Measurements from ENCODE around the gene CYP4F22.
"Not testable (repeated sequence)": the region's sequence is repeated elsewhere in the genome, so short reads cannot be mapped to it uniquely, and the experiment has no call there.

CYP4F22 gene

DNA sequence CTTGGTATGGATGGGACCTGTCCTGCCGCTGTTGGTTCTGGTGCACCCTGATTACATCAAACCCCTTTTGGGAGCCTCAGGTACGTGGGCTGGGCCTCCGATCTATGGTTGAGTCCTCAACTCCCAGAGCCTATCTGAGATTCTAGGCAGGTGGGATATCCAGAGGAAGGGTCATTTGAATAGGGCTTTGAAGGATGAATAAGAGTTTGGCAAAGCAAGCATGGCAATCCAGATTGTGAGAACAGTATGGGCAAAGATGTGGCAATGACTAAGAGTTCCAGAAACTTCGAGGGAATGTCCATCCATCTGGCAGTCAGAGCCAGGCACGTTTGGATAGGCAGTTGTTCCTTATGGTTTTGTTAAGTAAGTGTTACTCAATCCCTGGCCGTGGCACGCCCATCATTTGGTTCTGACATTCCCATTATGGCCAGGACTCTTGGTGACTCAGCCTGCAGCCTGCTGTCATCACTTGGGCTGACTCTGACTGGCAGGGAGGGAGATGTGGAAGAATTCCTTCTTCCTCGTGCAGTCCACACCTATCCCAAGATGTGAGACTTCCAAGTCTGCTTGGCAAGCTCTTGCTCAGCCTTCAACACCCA is 21.5 kb downstream of the CYP4F22 start:
- no peak for DNase-seq (ENCODE audit: low read depth)
- TF ChIP-seq, protein P1, sequence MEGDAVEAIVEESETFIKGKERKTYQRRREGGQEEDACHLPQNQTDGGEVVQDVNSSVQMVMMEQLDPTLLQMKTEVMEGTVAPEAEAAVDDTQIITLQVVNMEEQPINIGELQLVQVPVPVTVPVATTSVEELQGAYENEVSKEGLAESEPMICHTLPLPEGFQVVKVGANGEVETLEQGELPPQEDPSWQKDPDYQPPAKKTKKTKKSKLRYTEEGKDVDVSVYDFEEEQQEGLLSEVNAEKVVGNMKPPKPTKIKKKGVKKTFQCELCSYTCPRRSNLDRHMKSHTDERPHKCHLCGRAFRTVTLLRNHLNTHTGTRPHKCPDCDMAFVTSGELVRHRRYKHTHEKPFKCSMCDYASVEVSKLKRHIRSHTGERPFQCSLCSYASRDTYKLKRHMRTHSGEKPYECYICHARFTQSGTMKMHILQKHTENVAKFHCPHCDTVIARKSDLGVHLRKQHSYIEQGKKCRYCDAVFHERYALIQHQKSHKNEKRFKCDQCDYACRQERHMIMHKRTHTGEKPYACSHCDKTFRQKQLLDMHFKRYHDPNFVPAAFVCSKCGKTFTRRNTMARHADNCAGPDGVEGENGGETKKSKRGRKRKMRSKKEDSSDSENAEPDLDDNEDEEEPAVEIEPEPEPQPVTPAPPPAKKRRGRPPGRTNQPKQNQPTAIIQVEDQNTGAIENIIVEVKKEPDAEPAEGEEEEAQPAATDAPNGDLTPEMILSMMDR (IDR thresholded peaks at IDR 0.05; ENCODE audit: low read length, missing control alignments): no peak

DNA sequence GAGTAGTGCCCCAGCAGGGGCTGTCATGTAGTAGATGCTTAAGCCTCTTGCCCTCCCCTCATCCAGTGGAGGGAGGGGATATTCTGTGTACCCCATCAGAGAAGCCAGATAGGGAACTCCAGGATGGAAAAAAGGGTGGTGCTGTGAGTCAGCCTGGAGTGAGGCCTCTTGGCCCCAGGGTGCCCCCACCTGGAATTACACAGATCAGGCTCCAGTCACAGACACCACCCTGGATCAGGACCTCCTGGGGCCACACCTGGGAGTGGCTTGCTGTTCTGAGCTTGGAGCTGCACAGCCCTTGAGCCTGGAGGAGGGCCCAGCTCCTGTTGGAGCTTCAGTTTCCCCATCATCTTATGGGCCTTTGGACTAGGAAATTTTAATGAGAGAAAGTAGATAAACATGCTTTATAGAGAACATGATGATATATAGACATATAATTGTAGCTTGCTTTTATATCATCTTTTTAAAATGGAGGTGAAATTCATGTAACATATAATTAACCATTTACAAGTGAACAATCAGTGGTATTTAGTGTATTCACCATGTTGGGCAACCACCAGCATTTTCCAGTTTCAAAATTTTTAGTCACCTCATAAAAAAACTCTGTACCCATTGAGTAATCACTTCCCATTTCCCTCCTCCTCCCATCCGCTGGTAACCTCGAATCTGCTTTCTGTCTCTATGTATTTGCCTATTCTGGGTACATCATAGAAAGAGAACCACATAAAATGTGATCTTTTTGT is 24.6 kb downstream of the CYP4F22 start:
- DNase-seq (ENCODE audit: low read depth): peak; percentile 8
- TF ChIP-seq, protein P1 (IDR thresholded peaks at IDR 0.05; ENCODE audit: low read length, missing control alignments): no peak

More for the DNA sequence above, 21.5 kb downstream of the CYP4F22 start:
- no peak overlapping the region for H3K4me3 ChIP-seq (replicated peaks; ENCODE audit: low read depth, low read length)

DNA sequence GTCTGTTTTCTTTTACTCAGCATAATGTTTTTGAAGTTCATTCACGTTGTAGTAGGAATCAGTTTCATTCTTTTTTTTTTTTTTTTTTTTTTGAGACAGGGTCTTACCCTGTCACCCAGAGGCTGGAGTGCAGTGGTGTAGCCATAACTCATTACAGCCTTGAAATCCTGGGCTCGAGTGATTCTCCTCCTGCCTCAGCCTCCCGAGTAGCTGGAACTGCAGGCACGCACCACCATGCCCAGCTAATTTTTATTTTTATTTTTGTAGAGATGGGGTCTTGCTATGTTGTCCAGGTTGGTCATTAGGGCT is 25.2 kb downstream of the CYP4F22 start:
- not testable (repeated sequence) for H3K4me3 ChIP-seq (replicated peaks; ENCODE audit: low read depth, low read length); DNase-seq (ENCODE audit: low read depth)

More for the DNA sequence above, 24.6 kb downstream of the CYP4F22 start:
- no peak overlapping the region for H3K4me3 ChIP-seq (replicated peaks; ENCODE audit: low read depth, low read length)

DNA sequence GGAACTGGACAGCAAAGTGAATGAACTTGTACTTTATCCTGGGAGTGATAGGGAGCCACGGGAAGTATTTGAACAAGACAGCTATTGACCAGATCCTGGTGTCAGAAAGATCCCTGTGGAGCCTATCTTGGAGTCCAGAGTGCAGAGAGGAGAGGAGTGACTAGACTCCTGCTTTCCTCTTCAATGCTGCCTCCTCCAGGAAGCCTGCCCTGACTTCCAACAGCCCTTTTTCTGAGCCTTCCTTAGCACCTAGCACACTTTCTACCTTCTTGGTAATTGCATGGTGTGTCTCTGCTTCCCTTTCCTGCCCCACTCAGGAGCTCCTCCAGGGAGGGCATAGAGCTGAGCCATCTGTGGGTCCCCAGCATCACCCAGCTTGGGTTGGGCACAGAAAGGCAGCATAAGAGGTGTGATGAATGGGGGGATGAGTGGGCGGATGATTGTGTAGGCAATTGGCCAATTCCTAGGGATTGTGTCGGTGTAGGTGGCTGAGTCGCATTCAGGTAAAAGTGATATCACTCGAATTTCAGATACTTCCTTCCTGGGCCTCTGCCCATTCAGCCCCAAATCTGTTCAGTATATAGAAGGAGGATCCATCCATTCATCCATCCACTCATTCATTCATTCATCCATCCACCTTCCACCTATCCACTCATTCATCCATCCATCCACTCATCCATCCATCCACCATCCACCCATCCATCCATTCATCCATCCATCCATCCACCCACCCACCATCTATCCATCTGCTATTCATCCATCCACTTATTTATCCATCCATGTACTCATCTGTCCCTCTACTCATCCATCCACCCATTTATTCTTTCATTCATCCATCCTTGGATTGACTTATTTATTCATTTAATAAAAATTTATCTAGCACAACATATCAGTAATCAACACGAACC is 26.9 kb downstream of the CYP4F22 start:
- TF ChIP-seq, protein P1 (IDR thresholded peaks at IDR 0.05; ENCODE audit: low read length, missing control alignments): no peak
- H3K4me3 ChIP-seq (replicated peaks; ENCODE audit: low read depth, low read length): no peak overlapping the region
- no peak for DNase-seq (ENCODE audit: low read depth)

DNA sequence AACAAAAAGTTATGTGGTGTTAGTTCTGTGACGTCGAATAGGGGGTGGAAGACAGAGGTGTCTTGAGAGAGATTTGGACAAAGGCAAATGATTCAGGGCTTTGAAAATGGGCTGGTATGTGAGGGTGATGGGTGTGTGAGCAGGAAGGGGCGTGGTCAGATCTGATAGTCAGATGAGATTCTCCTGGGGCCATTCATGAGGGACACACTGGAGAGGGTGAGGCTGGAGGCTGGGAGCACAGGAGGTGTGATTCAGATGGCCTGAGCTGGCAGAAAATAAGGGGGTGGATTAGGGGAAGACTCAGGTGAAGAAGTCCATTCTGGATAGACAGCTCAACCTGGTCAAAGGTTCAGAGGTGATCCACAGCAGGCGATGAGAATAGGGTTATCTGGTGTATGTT is 28.0 kb downstream of the CYP4F22 start:
- H3K4me3 ChIP-seq (replicated peaks; ENCODE audit: low read depth, low read length): no peak overlapping the region
- no peak for DNase-seq (ENCODE audit: low read depth)
- TF ChIP-seq, protein P1 (IDR thresholded peaks at IDR 0.05; ENCODE audit: low read length, missing control alignments): no peak

DNA sequence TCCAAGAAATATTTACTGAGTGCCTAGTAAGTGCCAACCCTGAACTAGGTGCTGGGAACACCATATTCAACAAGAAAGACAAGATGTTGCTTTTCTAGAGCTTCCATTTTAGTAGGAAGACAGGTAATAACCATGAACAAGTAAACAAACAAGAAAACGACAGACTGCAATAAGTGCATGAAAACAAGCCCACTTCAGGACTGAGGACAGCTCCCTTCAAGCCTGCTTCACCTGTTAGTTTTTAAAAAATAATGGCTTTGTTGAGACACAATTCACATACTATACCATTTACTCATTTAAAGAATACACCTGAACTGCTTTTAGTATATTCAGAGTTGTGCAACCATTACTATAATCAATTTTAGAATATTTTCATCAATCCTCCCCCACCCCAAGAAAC is 30.4 kb downstream of the CYP4F22 start:
- DNase-seq (ENCODE audit: low read depth): peak; percentile 22
- TF ChIP-seq, protein P1 (IDR thresholded peaks at IDR 0.05; ENCODE audit: low read length, missing control alignments): no peak
- H3K4me3 ChIP-seq (replicated peaks; ENCODE audit: low read depth, low read length): no peak overlapping the region

DNA sequence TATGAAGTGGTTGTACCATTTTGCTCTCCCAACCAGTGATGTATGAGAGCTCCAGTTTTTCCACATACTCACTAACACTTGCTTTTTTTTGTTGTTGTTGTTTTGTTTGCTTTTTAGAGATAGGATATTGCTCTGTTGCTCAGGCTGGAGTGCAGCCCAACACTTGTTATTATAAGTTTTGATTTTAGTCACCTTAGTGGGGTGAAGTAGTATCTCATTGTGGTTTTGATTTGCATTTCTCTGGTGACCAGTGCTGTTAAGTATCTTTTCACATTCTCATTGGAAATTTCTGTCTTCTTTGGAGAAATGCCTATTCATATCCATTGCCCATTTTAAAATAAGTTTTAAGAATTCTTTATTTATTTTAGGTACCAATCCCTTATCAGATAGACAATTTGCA is 31.3 kb downstream of the CYP4F22 start:
- no peak for DNase-seq (ENCODE audit: low read depth)
- no peak overlapping the region for H3K4me3 ChIP-seq (replicated peaks; ENCODE audit: low read depth, low read length)
- TF ChIP-seq, protein P1 (IDR thresholded peaks at IDR 0.05; ENCODE audit: low read length, missing control alignments): no peak

All from fibroblast of pulmonary artery (primary cell).